HG02571 (cell line): Measurements from ENCODE around the gene RNF6.

Source experiments
- ATAC-seq: cut with Tn5 transposase; IDR thresholded peaks from one replicate; pipeline ENCODE4 v1.9.1; 2021; ENCODE audit warnings: mild to moderate bottlenecking, moderate library complexity; ENCODE audit not compliant: unreplicated experiment

The RNF6 gene

DNA sequence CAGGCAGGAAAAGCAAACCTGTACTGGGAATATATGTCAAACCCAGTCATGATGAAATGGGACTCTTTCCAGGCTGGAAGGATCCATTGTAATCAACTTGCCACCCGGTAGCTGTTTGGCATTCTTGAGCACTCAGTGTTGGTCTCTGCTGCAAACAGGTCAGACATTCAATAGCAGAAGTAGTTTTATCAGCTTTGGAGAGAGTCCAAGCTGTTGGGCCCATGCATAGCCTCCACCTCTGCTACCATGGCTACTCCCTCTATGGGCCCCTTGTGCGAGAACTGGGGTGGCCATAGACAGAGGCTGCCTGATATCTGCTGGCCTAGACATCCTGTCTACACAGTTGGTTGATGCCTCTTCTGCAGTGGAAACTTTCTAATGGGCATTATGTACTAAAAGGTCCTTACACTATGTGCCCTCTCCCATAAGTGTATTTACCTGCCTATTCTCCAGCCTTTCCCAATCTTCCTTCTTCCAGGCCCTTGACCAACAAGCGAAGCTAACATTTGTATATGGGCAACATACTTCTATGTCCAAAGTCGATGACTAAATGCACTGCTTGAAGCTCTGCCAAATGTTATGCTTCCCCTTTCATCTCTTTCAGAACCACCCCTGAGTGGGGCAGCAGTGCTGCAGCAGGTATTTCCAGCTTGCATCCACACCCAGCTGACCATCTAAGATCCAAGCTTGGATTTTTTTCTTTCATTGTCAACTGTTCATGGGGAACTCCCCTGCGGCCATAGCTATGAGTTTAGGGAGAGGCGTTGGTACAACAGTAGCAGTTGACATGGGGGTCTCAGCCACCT lies 5.3 kb upstream of the RNF6 start:
- ATAC-seq: no peak

DNA sequence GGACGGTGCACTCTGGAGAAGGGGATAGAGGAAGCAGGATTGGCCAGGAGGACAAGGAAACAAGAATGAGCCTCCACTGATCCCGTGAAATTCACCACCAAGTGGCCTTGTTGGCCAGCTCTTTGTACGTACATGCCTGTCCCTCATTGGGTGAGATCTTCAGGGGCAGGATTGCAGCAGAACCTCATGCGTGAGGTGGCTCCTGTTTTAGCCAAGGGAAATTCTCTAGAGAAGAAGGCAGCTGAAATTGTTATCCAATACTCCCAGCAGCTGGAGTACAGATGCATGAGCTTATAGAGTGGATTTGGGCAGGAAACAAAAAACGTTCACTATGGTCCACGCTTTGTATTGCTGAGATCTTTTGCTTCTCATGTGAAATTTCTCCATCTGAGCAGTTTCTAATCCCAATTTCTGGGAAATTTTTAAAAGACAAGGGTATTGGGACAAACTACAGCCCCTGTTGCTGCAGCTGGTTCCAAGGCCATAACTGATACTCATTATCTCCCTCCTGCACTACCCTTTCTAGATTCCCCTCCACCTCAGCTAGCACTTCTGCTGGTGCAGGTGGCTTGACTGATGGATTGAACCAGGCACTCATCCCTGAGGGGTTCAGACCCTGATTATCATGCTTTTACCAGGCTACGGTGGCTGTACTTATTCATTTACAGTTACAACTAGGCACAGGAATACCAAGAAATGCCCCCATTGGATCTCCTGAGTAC lies 3.9 kb upstream of the RNF6 start:
- no peak for ATAC-seq

DNA sequence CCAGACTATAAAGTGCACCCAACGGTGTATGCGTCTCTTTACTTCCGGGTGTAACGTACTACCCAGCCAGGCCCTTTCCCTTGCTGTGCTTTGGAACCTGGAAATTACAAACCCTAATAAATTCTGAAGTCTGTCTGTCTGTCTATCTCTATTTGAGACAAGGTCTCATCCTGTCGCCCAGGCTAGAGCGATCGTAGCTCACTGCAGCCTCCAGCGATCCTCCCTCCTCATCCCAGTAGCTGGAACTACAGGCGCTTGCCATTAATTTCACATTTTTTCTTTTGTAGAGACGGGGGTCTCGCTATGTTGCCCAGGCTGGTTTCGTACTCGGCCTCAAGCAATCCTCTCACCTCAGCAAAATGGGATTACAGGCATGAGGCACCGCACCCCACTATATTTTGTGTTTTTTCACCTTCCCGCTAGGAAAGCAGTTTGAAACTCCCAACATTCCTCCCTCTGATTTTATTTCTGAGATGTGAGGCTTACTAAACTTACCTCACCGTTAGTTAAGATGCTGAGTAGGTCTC lies 469 bp upstream of the RNF6 start:
- ATAC-seq: peak; percentile 42

DNA sequence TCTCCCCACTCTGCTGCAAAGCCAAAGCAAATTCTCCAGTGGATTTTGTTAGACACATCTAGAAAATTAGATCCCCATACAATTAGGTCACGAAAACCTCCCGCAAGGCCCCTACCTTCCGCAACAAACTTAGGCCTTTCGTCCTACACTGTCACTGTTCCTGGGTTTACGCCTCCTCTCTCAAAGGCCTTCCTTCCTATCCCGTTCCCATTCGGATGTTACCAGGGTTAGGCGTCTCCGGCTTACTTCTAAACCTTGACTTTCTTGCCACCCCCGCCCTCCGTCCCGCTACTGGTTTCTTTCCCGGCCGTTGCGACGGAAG lies 754 bp downstream of the RNF6 start:
- ATAC-seq: peak; percentile 20

DNA sequence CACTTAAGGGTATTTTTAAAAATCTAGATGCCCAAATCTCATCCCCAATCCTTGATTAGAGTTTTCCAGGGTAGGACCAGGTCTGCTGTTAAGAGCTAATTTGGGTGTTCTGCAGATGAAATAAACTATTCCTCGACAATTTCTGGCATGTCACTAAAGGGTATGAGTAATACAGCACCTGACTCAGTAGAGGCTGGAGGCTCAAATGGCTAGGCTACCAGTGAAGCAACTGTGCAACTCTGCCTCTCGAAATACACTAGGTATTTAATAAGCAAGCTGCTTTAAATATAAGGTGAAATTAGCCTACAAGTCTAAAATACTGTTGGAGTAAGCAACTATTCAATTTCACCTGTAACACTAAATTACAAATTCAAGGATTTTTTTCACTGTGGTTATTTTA lies 1.5 kb downstream of the RNF6 start:
- no peak for ATAC-seq

DNA sequence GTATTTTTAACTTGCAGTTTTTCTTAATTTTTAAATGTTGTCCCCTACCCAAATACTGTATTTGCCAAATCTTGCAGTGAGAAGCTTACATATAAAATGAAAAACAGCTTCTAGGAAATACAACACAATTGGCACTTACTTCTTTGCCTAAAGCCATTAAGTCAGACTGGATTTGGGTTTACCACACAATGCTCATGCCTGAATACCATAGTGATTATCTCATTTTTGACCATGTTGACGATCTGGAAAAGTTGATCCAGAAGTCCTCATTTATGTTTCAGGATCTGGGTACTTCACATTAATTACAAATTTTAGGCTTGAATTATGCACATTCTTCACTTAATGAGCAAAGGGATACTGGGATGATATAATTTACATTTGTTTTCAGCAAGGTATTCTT lies 2.4 kb downstream of the RNF6 start:
- ATAC-seq: no peak

DNA sequence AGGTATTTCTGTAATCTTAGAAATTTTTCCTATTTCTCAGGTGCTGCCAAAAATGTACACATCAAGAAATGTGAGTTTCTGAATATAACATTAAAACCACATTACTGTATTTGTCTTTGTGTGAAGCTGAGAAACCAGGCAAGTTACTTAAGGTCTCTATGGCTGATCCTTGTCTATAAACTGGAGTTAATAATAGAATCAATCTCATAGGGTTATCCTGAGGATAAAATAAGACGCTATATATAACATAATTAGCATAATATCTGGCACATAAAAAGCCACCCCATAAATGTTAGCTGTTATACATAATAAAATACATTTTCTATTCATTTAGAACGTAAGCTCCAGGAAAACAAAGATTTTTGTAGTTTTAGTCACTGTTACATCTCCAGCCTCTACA lies 6.1 kb downstream of the RNF6 start:
- ATAC-seq: no peak

DNA sequence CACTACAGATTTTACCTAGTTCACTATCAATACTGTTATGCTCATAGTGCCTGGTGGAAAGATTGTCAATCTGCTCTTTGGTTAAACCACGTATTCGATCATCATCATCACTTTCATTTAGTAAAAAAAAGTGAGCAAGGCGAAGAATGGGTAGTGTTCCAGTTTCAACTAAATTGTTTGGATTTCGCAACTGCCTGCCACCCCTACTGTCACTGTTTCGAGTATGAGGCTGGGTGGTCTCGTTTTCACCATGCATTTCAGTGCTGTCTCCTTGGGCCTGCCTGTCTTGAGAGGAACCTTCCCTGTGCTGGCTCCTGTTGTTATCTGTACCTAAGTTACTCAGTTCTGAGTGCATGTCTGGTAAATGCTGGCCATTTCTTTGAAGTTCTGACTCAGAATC lies 8.1 kb downstream of the RNF6 start:
- no peak for ATAC-seq

DNA sequence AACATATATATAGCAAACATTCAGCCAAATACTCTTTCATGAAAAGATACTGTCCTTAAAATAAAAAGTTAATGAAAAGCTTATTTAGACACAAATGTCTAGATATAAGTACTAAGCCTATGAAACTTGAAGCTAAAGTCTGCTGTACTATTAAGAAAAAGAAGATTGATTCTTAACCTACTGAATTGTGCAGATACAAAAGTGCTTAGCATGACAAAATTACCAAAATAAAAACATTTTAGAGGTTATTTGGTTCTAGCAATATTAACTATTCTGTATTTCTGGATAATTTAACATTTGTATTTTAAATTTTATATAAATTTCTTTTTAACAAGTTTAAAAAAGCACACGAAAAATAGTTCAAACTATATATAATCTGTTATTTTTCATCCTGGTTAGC lies 8.8 kb downstream of the RNF6 start:
- ATAC-seq: no peak

DNA sequence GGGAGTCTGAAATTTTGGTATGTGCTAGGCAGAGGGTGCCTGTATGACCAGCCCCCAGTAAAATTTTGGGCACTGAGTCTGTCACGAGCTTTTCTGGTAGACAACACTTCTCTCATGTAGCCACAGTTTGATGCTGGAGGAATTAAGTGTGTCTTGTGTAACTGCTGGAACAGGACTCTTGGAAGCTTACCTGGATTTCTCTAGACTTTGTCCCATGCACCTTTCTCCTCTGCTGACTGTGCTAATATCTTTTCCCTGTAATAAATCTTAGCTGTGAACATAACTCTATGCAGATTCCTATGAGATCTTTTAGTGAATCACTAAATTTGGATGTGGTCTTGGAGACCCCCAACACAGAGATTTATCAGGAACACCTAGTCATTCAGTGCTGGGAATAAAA lies 13.8 kb downstream of the RNF6 start:
- ATAC-seq: no peak

DNA sequence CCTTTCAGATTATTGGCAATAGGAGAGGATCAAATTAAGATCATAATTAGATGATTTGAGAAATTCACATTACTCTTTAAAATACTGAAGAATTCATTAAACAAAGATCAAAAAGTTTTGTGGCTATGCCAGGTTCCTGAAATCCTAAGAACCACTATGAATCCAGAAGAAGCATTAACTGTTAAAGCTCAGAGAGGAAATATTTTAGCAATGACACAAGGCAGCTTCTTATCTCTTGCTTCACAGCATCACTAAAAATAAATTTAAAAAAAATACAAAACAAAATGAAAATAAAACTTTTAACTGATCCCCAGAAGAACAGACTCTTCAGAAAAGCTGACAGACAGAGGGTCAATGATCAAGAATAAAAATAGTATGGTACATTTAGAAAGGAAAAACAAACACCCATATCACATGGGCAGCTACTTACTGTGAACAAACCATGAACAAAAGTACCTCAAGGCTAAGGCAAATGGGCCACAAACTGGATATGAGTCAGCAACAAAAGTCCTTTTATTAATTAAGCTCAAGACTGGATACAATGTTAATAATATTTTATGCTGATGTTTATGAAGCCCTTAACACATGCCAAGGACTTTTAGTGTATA lies 19.6 kb downstream of the RNF6 start:
- ATAC-seq: no peak

DNA sequence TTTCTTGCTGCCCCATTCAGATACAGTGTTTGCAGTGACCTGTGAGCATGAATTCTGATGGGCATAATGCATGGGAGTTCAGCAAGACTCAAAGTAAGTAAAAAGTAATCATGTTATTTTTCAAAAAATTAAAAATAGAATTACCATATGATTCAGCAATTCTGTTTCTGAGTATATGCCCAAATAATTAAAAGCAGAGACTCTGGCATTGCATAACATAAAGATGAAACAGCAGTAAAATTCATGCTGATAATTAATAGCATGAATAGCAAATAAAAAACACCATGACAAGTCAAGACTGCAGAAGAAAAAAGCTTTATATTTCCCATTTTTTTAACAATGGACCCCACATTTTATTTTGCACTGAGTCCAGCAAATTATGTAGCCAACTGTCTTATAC lies 21.3 kb downstream of the RNF6 start:
- ATAC-seq: no peak

DNA sequence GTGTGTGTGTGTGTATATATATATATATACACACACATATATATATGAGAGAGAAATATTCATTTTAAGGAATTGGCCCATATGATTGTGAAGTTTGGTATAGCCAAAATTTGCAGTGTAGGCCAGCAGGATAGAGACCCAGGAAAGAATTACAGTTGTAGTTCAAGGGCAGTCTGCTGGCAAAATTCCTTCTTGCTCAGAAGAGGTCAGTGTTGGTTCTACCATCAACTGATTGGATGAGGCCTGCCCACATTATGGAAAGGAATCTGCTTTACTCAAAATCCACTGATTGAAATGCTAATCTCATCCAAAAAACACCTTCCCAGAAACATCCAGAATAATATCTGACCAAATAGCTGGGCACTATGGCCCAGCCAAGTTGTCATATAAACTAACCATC lies 24.0 kb downstream of the RNF6 start:
- no peak for ATAC-seq

DNA sequence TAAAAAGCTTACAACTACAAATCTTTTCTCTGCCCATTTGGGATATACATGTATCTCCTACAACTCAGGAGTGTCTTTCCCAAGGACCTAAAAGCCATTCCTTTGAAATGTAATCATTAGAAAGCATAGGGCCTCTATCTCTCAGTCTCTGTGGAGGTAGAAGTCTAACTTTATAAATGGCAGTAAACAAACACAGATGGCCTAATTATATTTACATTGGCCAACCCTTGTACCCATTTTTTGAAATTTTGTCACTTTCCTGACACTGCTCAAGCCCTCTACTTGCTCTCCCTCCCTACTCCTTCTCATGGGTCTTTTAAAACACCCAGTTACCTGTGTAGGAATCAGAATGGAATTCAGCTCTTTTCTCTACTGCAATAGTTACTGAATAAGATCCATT lies 24.8 kb downstream of the RNF6 start:
- ATAC-seq: no peak

DNA sequence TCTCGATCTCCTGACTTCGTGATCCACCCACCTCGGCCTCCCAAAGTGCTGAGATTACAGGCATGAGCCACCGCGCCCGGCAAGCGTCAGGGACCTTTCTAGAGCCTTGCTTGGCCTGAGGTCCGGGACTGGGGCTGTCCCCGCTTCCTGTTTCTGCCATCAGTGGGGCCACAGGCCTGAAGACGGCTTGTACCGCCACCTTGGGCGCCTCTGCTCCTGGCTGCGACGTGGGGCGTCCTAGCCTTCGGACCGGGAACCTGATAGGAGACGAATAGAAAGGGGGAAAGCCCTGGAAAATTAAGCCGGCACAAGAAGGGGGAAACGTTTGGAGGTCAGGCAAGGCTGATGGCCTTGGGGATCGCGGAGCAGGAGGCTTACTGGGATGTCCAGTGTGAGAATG lies 35.1 kb downstream of the RNF6 start:
- ATAC-seq: no peak

DNA sequence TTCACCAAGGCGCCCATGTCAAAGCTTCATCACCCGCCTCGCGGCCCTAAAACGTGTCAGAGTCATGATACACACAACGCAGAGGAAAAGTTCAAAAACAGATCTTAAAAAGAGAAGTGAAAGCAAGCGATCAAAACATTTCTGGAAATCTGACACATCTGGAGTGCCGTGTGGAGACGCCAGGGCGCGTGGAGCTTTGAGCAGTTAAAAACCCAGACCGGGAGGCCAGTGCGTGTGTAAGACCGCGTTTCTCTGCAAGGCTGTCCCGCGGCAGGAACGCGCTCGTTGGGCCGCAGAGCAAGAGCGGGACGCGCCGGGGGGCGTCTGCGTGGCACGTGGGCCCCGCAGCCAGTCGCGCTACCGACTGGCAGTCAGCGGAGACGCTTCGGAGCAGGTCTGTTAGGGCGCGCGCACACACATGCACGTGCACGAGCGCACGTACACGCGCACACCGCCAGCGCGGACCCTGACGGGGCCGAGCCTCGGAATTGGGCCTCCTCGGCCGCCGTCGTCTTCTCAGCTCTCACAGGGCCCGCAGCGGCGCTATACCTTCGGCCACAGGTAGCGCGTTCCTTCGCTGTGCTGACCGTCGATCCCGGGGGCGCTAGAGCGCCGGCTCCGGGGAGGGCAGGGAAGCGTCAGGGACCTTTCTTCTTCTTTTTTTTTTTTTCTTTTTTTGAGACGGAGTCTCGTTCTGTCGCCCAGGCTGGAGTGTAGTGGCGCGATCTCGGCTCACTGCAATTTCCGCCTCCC lies 35.8 kb downstream of the RNF6 start:
- ATAC-seq: peak; percentile 80

DNA sequence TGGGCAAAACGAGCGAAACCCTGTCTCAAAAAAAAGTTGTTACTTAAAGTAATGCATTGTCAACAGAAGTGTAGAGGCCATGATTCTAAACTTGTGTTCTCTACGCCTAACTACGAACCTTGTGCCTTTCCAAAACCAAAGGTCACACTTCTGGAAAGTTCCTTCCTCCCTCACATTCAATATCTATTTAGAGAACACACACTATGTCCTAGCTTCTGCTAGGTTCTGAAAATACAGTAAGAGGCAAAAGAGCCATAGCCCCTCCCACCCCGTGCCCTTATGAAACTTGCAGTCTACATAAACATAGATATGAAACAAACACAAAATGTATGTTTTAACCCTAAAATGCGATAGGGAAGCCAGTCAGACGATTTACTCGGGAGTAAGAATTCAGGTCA lies 36.4 kb downstream of the RNF6 start:
- peak; percentile 2 for ATAC-seq

DNA sequence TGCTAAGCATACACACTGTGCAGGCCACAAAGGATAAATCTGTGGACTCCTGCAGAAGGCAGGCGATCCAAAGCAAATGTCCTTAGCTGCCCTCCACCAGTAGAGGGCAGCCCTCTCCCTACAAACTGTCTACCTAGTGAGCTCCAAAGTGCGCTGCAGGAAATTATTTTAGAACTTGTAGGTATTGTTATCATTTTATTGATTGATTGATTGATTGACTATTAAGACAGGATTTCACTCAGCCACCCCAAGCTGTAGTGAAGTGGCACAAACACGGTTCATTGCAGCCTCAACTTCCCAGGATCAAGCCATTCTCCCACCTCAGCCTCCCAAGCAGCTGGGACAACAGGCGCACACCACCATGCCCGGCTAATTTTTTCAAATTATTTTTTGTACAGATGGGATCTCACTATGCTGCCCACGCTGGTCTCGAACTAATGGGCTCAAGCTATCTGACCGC lies 37.3 kb downstream of the RNF6 start:
- ATAC-seq: no peak

DNA sequence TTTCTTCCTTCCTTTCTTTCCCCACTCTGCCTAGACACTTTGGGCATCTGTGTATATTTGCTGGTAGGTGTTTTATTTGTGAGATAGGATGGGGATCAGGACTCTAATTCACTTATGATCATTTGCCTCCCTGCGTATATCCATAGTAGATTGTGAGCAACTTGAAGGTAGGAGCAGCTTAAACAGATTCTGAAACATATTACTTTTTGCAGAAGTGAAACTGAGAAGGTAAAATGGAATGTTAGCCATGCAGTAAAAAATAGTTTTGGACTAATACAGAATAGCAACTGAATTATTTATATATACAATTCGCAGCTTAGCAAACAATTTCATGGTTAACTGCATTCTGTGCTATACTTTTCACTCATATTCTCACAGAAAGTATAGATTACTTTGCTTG lies 38.7 kb downstream of the RNF6 start:
- no peak for ATAC-seq

DNA sequence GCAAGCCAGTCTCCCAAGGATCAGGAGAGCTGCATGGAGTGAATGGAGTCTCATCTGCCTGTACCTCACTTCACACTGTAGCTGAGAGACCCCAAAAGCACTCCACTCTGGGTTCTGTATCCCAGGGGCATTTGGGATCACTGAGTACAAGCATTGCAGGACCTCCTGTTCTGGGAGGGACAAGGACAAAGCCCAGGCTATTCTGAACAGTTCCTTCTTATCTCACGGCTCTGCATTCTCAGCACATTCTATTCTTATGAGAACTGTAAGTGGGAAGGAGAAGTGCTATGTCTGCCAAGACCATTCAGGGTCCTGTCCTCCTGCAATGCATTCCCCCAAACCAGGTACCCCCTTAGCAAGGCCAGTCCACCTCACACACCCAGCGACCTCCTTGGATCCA lies 42.8 kb downstream of the RNF6 start:
- ATAC-seq: no peak

DNA sequence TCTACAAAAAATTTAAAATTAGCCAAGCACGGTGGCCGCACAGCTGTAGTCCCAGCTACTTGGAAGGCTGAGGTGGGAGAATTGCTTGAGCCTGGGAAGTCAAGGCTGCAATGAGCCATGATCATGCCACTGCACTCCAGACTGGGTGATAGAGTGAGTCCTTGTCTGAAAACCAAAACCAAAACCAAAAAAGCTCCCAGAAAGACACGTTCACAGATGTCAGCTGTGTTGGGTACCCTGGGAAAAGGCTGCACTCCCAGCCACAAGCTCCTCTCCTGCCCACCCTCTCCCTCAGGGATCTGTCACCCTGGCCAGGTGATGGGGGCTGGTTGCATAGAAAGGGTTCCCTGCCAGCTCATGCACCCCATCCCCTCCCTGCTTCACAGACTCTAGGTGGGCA lies 53.3 kb downstream of the RNF6 start:
- ATAC-seq: no peak
